Stimulated activated CD8-positive, alpha-beta memory T cell treated with anti-CD3 and anti-CD28 coated beads, Interleukin-4, amount 100 ng/mL, for 48 hours (primary cell): ENCODE data around the gene RFPL1.
"Not testable (repeated sequence)": the region's sequence is repeated elsewhere in the genome, so short reads cannot be mapped to it uniquely, and the experiment has no call there.

ENCODE experiments used
- DNase-seq: peaks from one replicate; pipeline ENCODE4 v3.0.0-alpha.2; 2020

RFPL1 gene

GRCh38 chr22:29438283-29438682 lies at the start of gene RFPL1:
Gene RFPL1, plus strand, starts transcription at chr22:29438583.
- not testable (repeated sequence) for DNase-seq

- DNase-seq, result no peak
Measured at GRCh38 chr22:29388759-29389090, 49.7 kb upstream of the RFPL1 start.

GRCh38 chr22:29390270-29390669 lies 48.1 kb upstream of the RFPL1 start:
- DNase-seq, result no peak

GRCh38 chr22:29391546-29391945 lies 46.8 kb upstream of the RFPL1 start:
- no peak for DNase-seq

- no peak for DNase-seq
Measured at GRCh38 chr22:29393019-29393608, 45.3 kb upstream of the RFPL1 start.

GRCh38 chr22:29394931-29395581 lies 43.3 kb upstream of the RFPL1 start:
- DNase-seq, result peak; percentile 74

GRCh38 chr22:29396126-29396525 lies 42.3 kb upstream of the RFPL1 start:
- no peak for DNase-seq

GRCh38 chr22:29397791-29398190 lies 40.6 kb upstream of the RFPL1 start:
- DNase-seq, result no peak

GRCh38 chr22:29400576-29400975 lies 37.8 kb upstream of the RFPL1 start:
- DNase-seq, result no peak

- DNase-seq, result not testable (repeated sequence)
Measured at GRCh38 chr22:29401538-29401937, 36.8 kb upstream of the RFPL1 start.

- DNase-seq, result no peak
Measured at GRCh38 chr22:29408940-29409339, 29.4 kb upstream of the RFPL1 start.

- DNase-seq, result not testable (repeated sequence)
Measured at GRCh38 chr22:29411569-29412211, 26.7 kb upstream of the RFPL1 start.

GRCh38 chr22:29412772-29413171 lies 25.6 kb upstream of the RFPL1 start:
- peak; percentile 39 for DNase-seq

GRCh38 chr22:29414951-29415591 lies 23.3 kb upstream of the RFPL1 start:
- DNase-seq, result peak; percentile 61

GRCh38 chr22:29418704-29419103 lies 19.7 kb upstream of the RFPL1 start:
- DNase-seq, result not testable (repeated sequence)

- DNase-seq, result no peak
Measured at GRCh38 chr22:29426476-29426875, 11.9 kb upstream of the RFPL1 start.

- DNase-seq, result no peak
Measured at GRCh38 chr22:29427176-29427760, 11.1 kb upstream of the RFPL1 start.

GRCh38 chr22:29431986-29432385 lies 6.4 kb upstream of the RFPL1 start:
- DNase-seq, result no peak

GRCh38 chr22:29433856-29434255 lies 4.5 kb upstream of the RFPL1 start:
- DNase-seq, result no peak

GRCh38 chr22:29434288-29434687 lies 4.1 kb upstream of the RFPL1 start:
- no peak for DNase-seq

- no peak for DNase-seq
Measured at GRCh38 chr22:29435236-29436136, 2.9 kb upstream of the RFPL1 start.

- no peak for DNase-seq
Measured at GRCh38 chr22:29442976-29443375, 4.6 kb downstream of the RFPL1 start.

- no peak for DNase-seq
Measured at GRCh38 chr22:29443452-29443851, 5.1 kb downstream of the RFPL1 start.
